Endothelial cell of umbilical vein (primary cell): ENCODE measurements around the gene NPS.

ENCODE experiments used
- CTCF ChIP-seq, 2 donors: IDR thresholded peaks; 1 replicate in 1 of 2; 2 replicates in 1 of 2; pipeline ENCODE4 v1.5.1; 2011; ENCODE audit warnings: low read length in 2 of 2, mild to moderate bottlenecking in 2 of 2, moderate library complexity in 2 of 2, control low read depth in 1 of 2, inconsistent platforms in 1 of 2, low read depth in 1 of 2; ENCODE audit not compliant: insufficient read depth in 1 of 2; ENCODE audit errors: extremely low read depth in 1 of 2
- EZH2 ChIP-seq: IDR thresholded peaks from 2 replicates; pipeline ENCODE4 v1.6.1; 2012; ENCODE audit warnings: borderline replicate concordance, low read depth, mild to moderate bottlenecking, moderate library complexity, low read length, inconsistent platforms; ENCODE audit not compliant: severe bottlenecking
- JUN ChIP-seq: IDR thresholded peaks from 2 replicates; pipeline ENCODE4 v1.6.1; 2011; ENCODE audit warnings: borderline replicate concordance, low read depth; ENCODE audit not compliant: insufficient read length, insufficient read depth
- MAX ChIP-seq: IDR thresholded peaks from 2 replicates; pipeline ENCODE4 v1.6.1; 2011; ENCODE audit not compliant: insufficient read depth, insufficient read length
- MYC ChIP-seq: IDR thresholded peaks from one replicate; pipeline ENCODE4 v1.6.1; 2011; ENCODE audit warnings: mild to moderate bottlenecking, low read depth, low read length
- POLR2A ChIP-seq: IDR thresholded peaks from 2 replicates; pipeline ENCODE4 v1.6.1; 2012; ENCODE audit warnings: low read depth, mild to moderate bottlenecking, control low read depth, low read length
- POLR2AphosphoS5 ChIP-seq: IDR thresholded peaks from 2 replicates; pipeline ENCODE4 v1.6.1; 2012; ENCODE audit warnings: low read depth, mild to moderate bottlenecking, control low read depth, low read length, moderate library complexity; ENCODE audit not compliant: insufficient read depth

- TF ChIP-seq CTCF (IDR thresholded peaks at IDR 0.05; ENCODE audit: extremely low read depth in 1 of 2, insufficient read depth in 1 of 2, low read depth in 1 of 2, low read length in 2 of 2) (no peak), MYC (no peak), JUN (no peak), POLR2A (no peak), MAX (no peak), EZH2 (no peak), POLR2AphosphoS5 (no peak)
Measured at GRCh38 chr10:127556916-127557315, 7.8 kb downstream of the NPS start.
